Measurements from ENCODE around the gene SS18. TPM values are rescaled to one million over a fixed set of nuclear protein-coding genes. Genes with fewer than 3 reads are reported as not detected.

The SS18 gene
- total RNA-seq, 1 donor from 2014 or later: 77.4 TPM

GRCh38 chr18:26082475-26082874 lies 7.9 kb downstream of the SS18 start:
- intact Hi-C loops (cut with micrococcal nuclease): no loop called here

GRCh38 chr18:26074246-26074645 lies 16.2 kb downstream of the SS18 start:
- intact Hi-C loops (cut with micrococcal nuclease): no loop called here

GRCh38 chr18:26073758-26074157 lies 16.7 kb downstream of the SS18 start:
- intact Hi-C loops (cut with micrococcal nuclease): no loop called here

- intact Hi-C loops (cut with micrococcal nuclease): no loop called here
These were observed 18.7 kb downstream of the SS18 start for GRCh38 chr18:26071725-26072124.

GRCh38 chr18:26071020-26071419 lies 19.4 kb downstream of the SS18 start:
- intact Hi-C loops (cut with micrococcal nuclease): no loop called here

GRCh38 chr18:26059357-26059756 lies 31.1 kb downstream of the SS18 start:
- intact Hi-C loops (cut with micrococcal nuclease): no loop called here

GRCh38 chr18:26057344-26057773 lies 33.1 kb downstream of the SS18 start:
- intact Hi-C loops (cut with micrococcal nuclease): no loop called here

- intact Hi-C loops (cut with micrococcal nuclease): no loop called here
These were observed 34.1 kb downstream of the SS18 start for GRCh38 chr18:26056291-26056690.

- intact Hi-C loops (cut with micrococcal nuclease): no loop called here
These were observed 37.9 kb downstream of the SS18 start for GRCh38 chr18:26052505-26052904.

GRCh38 chr18:26051843-26052242 lies 38.6 kb downstream of the SS18 start:
- intact Hi-C loops (cut with micrococcal nuclease): no loop called here

- intact Hi-C loops (cut with micrococcal nuclease): no loop called here
These were observed 43.9 kb downstream of the SS18 start for GRCh38 chr18:26046419-26047077.

- intact Hi-C loops (cut with micrococcal nuclease): no loop called here
These were observed 45.6 kb downstream of the SS18 start for GRCh38 chr18:26044807-26045206.

GRCh38 chr18:26040051-26040656 lies 50.3 kb downstream of the SS18 start:
- intact Hi-C loops (cut with micrococcal nuclease): no loop called here

GRCh38 chr18:26039203-26039602 lies 51.2 kb downstream of the SS18 start:
- intact Hi-C loops (cut with micrococcal nuclease): loop anchor here (5.0 kb wide), 1 partner anchor 48 kb away; no protein-coding TSS in a partner anchor

GRCh38 chr18:26036635-26037034 lies 53.8 kb downstream of the SS18 start:
- intact Hi-C loops (cut with micrococcal nuclease): loop anchor here (5.0 kb wide), 1 partner anchor 51 kb away; no protein-coding TSS in a partner anchor

- intact Hi-C loops (cut with micrococcal nuclease): loop anchor here (5.0 kb wide), 1 partner anchor 52 kb away; no protein-coding TSS in a partner anchor
These were observed 55.4 kb downstream of the SS18 start for GRCh38 chr18:26034850-26035497.

- intact Hi-C loops (cut with micrococcal nuclease): loop anchor here (5.0 kb wide), 1 partner anchor 65 kb away; no protein-coding TSS in a partner anchor
These were observed 67.8 kb downstream of the SS18 start for GRCh38 chr18:26022585-26022984.

GRCh38 chr18:26021061-26021754 lies 69.2 kb downstream of the SS18 start:
- intact Hi-C loops (cut with micrococcal nuclease): loop anchor here (5.0 kb wide), 1 partner anchor 66 kb away; no protein-coding TSS in a partner anchor

- intact Hi-C loops (cut with micrococcal nuclease): loop anchor here (1.0 kb wide), 1 partner anchor 97 kb away; no protein-coding TSS in a partner anchor
These were observed 72.5 kb downstream of the SS18 start for GRCh38 chr18:26017929-26018328.

- intact Hi-C loops (cut with micrococcal nuclease): no loop called here
These were observed 76.0 kb downstream of the SS18 start for GRCh38 chr18:26014462-26014861.

GRCh38 chr18:26008619-26009018 lies 81.8 kb downstream of the SS18 start:
- intact Hi-C loops (cut with micrococcal nuclease): no loop called here

- intact Hi-C loops (cut with micrococcal nuclease): no loop called here
These were observed 82.3 kb downstream of the SS18 start for GRCh38 chr18:26008096-26008495.

Measured in T-helper 1 cell treated with Interleukin-12 subunit alpha and Interleukin-12 subunit beta and Interleukin-4 antibody, amounts not matched to agents 30 ng/mL and 1 ng/mL, for 36 hours (primary cell).